ENCODE data around the gene TMEM25. TPM values are rescaled to one million over a fixed set of nuclear protein-coding genes. Genes with fewer than 3 reads are reported as not detected.

TMEM25 gene
- total RNA-seq, 2 donors from 2014 or later: 22.4 to 30.6 TPM

DNA sequence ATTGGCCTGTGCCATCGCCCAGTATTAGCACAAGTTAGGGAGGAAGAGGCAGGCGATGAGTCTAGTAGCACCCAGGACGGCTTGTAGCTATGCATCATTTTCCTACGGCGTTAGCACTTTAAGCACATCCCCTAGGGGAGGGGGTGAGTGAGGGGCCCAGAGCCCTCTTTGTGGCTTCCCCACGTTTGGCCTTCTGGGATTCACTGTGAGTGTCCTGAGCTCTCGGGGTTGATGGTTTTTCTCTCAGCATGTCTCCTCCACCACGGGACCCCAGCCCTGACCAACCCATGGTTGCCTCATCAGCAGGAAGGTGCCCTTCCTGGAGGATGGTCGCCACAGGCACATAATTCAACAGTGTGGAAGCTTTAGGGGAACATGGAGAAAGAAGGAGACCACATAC, 4.3 kb downstream of the TMEM25 start:
- WGBS, 2 experiments (ENCODE audit: insufficient coverage in 1 of 2, insufficient read length in 1 of 2): 90 to 92% methylated on average over 6 to 9 of the region's 9 CpGs
- Histone ChIP-seq H3K9me3 (ENCODE audit: control insufficient read depth, low read length) (no peaks in the 10 kb centered on the region), H3K4me1 (ENCODE audit: control insufficient read depth, insufficient read depth, low read length) (peaks cover 4% of the 10 kb centered on the region), H3K27ac (ENCODE audit: low read depth, low read length) (no peak overlapping the region), H3K4me3 (ENCODE audit: low read length) (no peak overlapping the region), H3K9ac (ENCODE audit: extremely low read depth, low read length, poor library complexity, severe bottlenecking) (no peak overlapping the region), H3K27me3 (ENCODE audit: control insufficient read depth, insufficient read depth, low read length, poor library complexity, severe bottlenecking) (no peaks in the 10 kb centered on the region), H3K36me3 (ENCODE audit: control insufficient read depth, insufficient read depth, low read length) (no peaks in the 10 kb centered on the region)
- peaks cover 19% of the 10 kb centered on the region for H3K36me3 Mint-ChIP-seq (ENCODE audit: low read depth)
- H3K9me3 Mint-ChIP-seq: no peaks in the 10 kb centered on the region
- DNase-seq: no peak
- peaks cover 13% of the 10 kb centered on the region for H3K4me1 Mint-ChIP-seq
- H3K27ac Mint-ChIP-seq: no peak overlapping the region
- TF ChIP-seq, protein P1, sequence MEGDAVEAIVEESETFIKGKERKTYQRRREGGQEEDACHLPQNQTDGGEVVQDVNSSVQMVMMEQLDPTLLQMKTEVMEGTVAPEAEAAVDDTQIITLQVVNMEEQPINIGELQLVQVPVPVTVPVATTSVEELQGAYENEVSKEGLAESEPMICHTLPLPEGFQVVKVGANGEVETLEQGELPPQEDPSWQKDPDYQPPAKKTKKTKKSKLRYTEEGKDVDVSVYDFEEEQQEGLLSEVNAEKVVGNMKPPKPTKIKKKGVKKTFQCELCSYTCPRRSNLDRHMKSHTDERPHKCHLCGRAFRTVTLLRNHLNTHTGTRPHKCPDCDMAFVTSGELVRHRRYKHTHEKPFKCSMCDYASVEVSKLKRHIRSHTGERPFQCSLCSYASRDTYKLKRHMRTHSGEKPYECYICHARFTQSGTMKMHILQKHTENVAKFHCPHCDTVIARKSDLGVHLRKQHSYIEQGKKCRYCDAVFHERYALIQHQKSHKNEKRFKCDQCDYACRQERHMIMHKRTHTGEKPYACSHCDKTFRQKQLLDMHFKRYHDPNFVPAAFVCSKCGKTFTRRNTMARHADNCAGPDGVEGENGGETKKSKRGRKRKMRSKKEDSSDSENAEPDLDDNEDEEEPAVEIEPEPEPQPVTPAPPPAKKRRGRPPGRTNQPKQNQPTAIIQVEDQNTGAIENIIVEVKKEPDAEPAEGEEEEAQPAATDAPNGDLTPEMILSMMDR (conservative IDR thresholded peaks at IDR 0.05): no peak
- H3K4me3 Mint-ChIP-seq: no peak overlapping the region
- H3K27me3 Mint-ChIP-seq (ENCODE audit: insufficient read depth): no peaks in the 10 kb centered on the region

DNA sequence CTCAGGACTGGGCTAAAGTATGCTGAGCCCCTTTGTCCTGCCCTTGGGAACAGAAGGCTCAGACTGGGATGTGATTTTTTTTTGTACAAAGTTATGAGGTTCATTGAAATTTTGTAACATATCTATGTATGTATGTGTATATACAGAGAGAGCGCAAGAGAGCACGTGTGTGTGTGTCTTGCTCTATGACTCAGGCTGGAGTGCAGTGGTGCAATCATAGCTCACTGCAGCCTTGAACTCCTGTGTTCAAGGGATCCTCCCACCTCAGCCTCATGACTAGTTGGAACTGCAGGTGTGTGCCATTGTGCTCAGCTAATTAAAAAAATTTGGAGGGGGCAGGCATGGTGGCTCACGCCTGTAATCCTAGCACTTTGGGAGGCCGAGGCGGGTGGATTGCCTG, 5.7 kb downstream of the TMEM25 start:
- H3K36me3 ChIP-seq (ENCODE audit: control insufficient read depth, insufficient read depth, low read length): no peaks in the 10 kb centered on the region
- Mint-ChIP-seq H3K27me3 (ENCODE audit: insufficient read depth) (no peaks in the 10 kb centered on the region), H3K36me3 (ENCODE audit: low read depth) (peaks cover 26% of the 10 kb centered on the region), H3K4me1 (peaks cover 15% of the 10 kb centered on the region), H3K27ac (no peak overlapping the region), H3K9me3 (no peaks in the 10 kb centered on the region), H3K4me3 (no peak overlapping the region)
- 78 to 97% methylated on average over 5 of the region's 5 CpGs for WGBS, 2 experiments (ENCODE audit: insufficient coverage in 1 of 2, insufficient read length in 1 of 2)
- no peak for DNase-seq
- TF ChIP-seq, protein P1 (conservative IDR thresholded peaks at IDR 0.05): no peak
- H3K27me3 ChIP-seq (ENCODE audit: control insufficient read depth, insufficient read depth, low read length, poor library complexity, severe bottlenecking): no peaks in the 10 kb centered on the region
- no peak overlapping the region for H3K4me3 ChIP-seq (ENCODE audit: low read length)
- no peaks in the 10 kb centered on the region for H3K9me3 ChIP-seq (ENCODE audit: control insufficient read depth, low read length)
- no peak overlapping the region for H3K27ac ChIP-seq (ENCODE audit: low read depth, low read length)
- no peak overlapping the region for H3K9ac ChIP-seq (ENCODE audit: extremely low read depth, low read length, poor library complexity, severe bottlenecking)
- H3K4me1 ChIP-seq (ENCODE audit: control insufficient read depth, insufficient read depth, low read length): peaks cover 2% of the 10 kb centered on the region

DNA sequence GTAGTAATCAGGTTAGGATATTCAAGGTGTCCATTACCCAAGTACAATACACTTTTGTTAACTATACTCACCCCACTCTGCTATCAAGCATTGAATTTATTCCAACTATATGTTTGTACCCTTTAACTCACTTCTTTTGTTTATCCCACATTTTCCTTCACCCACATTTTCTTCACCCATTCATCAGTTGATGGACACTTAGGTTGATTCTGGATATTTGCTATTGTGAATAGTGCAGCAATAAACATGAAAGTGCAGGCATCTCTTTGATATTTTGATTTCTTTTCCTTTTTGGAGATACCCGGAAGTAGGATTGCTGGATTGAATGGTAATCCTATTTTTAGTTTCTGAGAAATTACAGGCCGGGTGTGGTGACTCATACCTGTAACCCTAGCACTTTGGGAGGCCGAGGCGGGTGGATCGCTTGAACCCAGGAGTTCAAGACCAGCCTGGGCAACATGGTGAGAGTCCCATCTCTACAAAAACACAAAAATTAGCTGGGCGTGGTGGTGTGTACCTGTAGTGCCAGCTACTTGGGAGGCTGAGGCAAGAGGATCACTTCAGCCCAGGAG, 6.5 kb downstream of the TMEM25 start:
- TF ChIP-seq, protein P1 (conservative IDR thresholded peaks at IDR 0.05): no peak
- Histone ChIP-seq H3K27me3 (ENCODE audit: control insufficient read depth, insufficient read depth, low read length, poor library complexity, severe bottlenecking) (no peaks in the 10 kb centered on the region), H3K9ac (ENCODE audit: extremely low read depth, low read length, poor library complexity, severe bottlenecking) (no peak overlapping the region), H3K36me3 (ENCODE audit: control insufficient read depth, insufficient read depth, low read length) (no peaks in the 10 kb centered on the region), H3K9me3 (ENCODE audit: control insufficient read depth, low read length) (no peaks in the 10 kb centered on the region), H3K4me1 (ENCODE audit: control insufficient read depth, insufficient read depth, low read length) (no peaks in the 10 kb centered on the region), H3K4me3 (ENCODE audit: low read length) (no peak overlapping the region), H3K27ac (ENCODE audit: low read depth, low read length) (no peak overlapping the region)
- H3K4me3 Mint-ChIP-seq: no peak overlapping the region
- no peak for DNase-seq
- 98 to 100% methylated on average over 5 to 6 of the region's 6 CpGs for WGBS, 2 experiments (ENCODE audit: insufficient coverage in 1 of 2, insufficient read length in 1 of 2)
- peaks cover 30% of the 10 kb centered on the region for H3K36me3 Mint-ChIP-seq (ENCODE audit: low read depth)
- H3K27ac Mint-ChIP-seq: no peak overlapping the region
- peaks cover 8% of the 10 kb centered on the region for H3K4me1 Mint-ChIP-seq
- H3K27me3 Mint-ChIP-seq (ENCODE audit: insufficient read depth): no peaks in the 10 kb centered on the region
- no peaks in the 10 kb centered on the region for H3K9me3 Mint-ChIP-seq

All from endodermal cell (in vitro differentiated cells).